Measurements from ENCODE around the gene BCAS3.

Gene BCAS3

DNA sequence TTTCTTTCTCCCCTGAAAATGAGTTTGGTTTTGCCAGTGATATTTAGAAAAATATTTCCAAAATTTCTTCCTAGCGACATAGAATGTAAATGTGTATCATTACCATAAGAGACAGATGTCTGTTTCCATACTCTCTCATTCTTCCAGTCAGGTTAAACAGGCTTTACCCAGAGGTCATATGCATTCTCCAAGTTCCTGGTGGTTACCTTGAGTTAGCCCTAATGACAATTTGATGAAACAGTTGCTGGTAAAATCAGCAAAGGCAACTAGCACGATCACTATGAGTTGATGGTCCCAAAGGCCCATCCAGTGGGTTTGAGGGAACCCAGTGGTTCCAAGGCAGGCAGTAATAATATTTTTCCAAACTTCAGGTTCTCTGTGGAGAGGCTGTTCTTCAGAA lies 618.4 kb downstream of the BCAS3 start:
- Histone ChIP-seq H3K27me3 (ENCODE audit: control insufficient read depth, insufficient read depth, low read length) (no peaks in the 10 kb centered on the region), H3K36me3 (ENCODE audit: control insufficient read depth, insufficient read depth, low read length) (no peaks in the 10 kb centered on the region), H3K4me1 (ENCODE audit: control insufficient read depth, insufficient read depth, low read length) (no peaks in the 10 kb centered on the region), H3K9me3 (ENCODE audit: control insufficient read depth, low read length) (no peaks in the 10 kb centered on the region), H3K9ac (ENCODE audit: low read length) (no peak overlapping the region), H3K4me3 (ENCODE audit: low read length) (no peak overlapping the region)

DNA sequence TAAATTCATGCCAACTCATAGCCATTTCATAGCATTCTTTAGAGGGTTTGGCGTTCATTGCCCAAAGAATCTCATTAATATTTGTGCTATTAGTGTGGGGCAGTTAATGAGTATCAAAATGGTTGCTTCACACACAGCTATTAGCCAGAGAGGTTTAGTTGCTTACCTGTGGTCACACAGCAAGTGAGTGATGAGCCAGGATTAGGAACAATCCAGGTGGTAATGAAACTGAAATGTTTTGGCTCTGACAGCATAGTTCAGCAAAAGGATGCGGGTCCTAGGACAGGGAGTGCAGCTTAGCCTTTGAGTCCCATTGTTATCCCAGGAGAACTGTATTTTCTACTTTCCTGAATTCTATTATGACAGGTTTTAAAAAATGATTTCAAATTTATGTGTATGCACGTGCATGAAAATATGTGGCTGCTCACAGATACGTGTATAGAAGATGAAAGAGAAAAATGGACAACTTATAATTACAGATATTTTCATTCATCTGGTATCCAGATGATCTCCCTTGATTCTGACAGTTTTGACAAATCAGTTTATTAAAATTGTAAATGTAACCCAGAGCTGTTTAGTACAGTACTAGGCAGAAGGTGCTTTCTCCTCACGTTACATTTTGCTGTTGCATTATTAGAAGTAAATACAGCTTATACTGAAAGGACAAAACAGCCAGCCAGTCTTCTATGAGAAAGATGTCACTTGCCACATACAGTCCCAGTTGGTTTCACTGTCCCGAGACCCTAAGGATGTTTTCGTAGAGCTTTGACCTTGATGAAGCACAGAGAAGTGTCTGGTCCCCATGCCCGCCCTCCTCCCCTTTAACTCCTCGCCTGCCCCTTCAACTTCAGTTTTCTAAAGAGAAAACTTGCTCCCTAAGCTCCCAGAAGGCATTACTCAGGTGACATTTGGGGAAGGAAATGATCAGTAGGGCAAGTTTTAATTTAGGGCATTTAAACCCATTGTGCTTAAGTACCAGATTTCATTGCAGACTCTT lies 622.2 kb downstream of the BCAS3 start:
- H3K9ac ChIP-seq (ENCODE audit: low read length), result no peak overlapping the region
- H3K27me3 ChIP-seq (ENCODE audit: control insufficient read depth, insufficient read depth, low read length), result no peaks in the 10 kb centered on the region
- no peak overlapping the region for H3K4me3 ChIP-seq (ENCODE audit: low read length)

DNA sequence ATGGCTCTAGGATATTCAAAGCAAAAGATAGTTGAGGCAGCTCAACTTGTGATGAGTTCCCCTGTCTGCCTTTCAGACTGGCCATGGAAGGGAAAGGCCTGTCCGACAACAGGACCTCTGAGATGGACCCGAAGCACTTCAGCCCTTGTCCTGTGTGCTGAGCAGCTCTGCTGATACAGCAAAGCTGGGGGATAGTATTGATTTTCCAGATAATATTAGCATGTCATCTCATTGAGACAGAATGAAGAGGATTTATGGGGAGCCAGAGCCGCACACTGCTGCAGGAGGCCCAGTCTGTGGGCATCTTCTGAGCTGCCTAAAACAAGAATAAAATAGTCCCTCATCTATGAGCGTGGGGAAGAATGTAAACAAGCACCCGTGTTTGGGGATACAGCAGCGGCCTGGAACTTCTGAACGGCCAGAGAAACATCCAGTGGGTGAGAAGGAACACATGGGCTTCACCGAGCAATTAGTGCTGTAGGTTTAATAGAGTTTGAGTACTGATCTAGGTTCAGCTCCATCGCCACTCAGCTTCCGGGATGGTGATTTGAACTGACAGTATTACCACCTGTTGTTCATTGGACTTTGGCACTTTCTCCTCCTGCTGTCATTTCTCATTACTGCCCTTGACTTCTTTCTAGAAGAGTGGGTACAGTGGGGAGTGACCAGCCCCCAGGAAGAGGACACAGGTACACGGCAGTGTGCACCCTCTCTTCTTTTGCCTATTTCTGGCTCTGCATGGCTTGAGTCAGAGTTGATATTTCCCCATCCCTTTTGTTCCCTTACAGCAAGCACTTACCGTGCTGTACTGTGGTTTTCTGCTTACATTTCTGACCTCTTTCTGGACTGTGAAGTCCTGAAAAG lies 625.5 kb downstream of the BCAS3 start:
- Histone ChIP-seq H3K27me3 (ENCODE audit: control insufficient read depth, insufficient read depth, low read length) (no peaks in the 10 kb centered on the region), H3K4me1 (ENCODE audit: control insufficient read depth, insufficient read depth, low read length) (no peaks in the 10 kb centered on the region), H3K36me3 (ENCODE audit: control insufficient read depth, insufficient read depth, low read length) (no peaks in the 10 kb centered on the region), H3K9ac (ENCODE audit: low read length) (no peak overlapping the region), H3K9me3 (ENCODE audit: control insufficient read depth, low read length) (no peaks in the 10 kb centered on the region), H3K4me3 (ENCODE audit: low read length) (no peak overlapping the region)

More for the DNA sequence above, 622.2 kb downstream of the BCAS3 start:
- H3K9me3 ChIP-seq (ENCODE audit: control insufficient read depth, low read length), result no peaks in the 10 kb centered on the region
- no peaks in the 10 kb centered on the region for H3K4me1 ChIP-seq (ENCODE audit: control insufficient read depth, insufficient read depth, low read length)
- no peaks in the 10 kb centered on the region for H3K36me3 ChIP-seq (ENCODE audit: control insufficient read depth, insufficient read depth, low read length)

DNA sequence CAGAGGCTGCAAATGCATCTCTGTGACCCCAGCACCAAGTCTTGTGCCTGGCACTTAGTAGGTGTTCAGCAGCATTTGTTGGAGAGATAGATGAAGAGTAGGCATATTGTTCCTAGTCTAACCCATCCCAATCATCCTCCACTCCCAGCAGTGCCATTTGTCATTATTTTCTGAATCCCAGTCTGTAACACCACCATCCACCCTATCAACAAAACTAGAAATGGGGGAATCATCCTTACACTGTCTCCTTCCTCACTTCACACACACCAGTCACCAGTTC lies 626.1 kb downstream of the BCAS3 start:
- Histone ChIP-seq H3K36me3 (ENCODE audit: control insufficient read depth, insufficient read depth, low read length) (no peaks in the 10 kb centered on the region), H3K9ac (ENCODE audit: low read length) (no peak overlapping the region), H3K27me3 (ENCODE audit: control insufficient read depth, insufficient read depth, low read length) (no peaks in the 10 kb centered on the region), H3K4me3 (ENCODE audit: low read length) (no peak overlapping the region), H3K9me3 (ENCODE audit: control insufficient read depth, low read length) (no peaks in the 10 kb centered on the region), H3K4me1 (ENCODE audit: control insufficient read depth, insufficient read depth, low read length) (no peaks in the 10 kb centered on the region)

DNA sequence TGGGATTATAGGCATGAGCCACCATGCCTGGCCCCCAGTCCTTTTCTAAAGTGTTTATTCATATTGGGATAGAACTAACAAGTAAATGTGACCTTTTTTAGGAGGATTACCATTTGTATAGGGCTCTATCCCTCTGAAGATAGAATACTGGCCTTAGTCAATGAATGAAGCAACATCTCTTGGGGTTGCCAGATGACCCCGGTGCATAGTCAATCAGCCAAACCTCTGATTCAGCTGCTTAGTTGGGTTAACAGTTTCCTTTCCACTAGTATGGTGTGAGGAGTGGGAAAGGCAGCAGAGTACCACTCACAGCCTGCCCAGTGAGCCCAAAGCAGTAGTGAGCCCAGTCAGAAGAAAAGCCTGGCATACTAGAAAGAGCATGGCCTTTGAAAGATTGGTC lies 627.4 kb downstream of the BCAS3 start:
- Histone ChIP-seq H3K9me3 (ENCODE audit: control insufficient read depth, low read length) (no peaks in the 10 kb centered on the region), H3K27me3 (ENCODE audit: control insufficient read depth, insufficient read depth, low read length) (no peaks in the 10 kb centered on the region), H3K4me3 (ENCODE audit: low read length) (no peak overlapping the region), H3K9ac (ENCODE audit: low read length) (no peak overlapping the region), H3K4me1 (ENCODE audit: control insufficient read depth, insufficient read depth, low read length) (no peaks in the 10 kb centered on the region), H3K36me3 (ENCODE audit: control insufficient read depth, insufficient read depth, low read length) (no peaks in the 10 kb centered on the region)

DNA sequence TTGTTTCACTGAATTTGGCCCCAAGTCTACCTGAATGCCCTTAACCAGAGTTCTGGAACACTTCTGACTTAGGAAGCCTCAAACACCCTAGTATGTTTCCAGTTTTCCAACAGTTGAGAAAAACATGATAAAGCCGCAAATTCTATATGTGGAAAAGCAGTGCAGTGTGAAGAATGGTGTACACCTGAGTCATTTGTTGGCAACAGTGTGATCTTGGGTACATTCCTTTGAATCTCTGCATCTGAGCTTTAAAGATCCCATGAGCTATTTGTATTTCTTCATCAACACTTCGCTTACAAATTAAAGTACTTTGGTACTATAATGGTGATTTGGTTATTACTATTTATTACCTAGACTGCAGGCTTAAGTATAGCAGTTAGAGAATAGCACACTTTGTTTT lies 628.4 kb downstream of the BCAS3 start:
- Histone ChIP-seq H3K9ac (ENCODE audit: low read length) (no peak overlapping the region), H3K4me3 (ENCODE audit: low read length) (no peak overlapping the region), H3K9me3 (ENCODE audit: control insufficient read depth, low read length) (no peaks in the 10 kb centered on the region), H3K36me3 (ENCODE audit: control insufficient read depth, insufficient read depth, low read length) (no peaks in the 10 kb centered on the region), H3K4me1 (ENCODE audit: control insufficient read depth, insufficient read depth, low read length) (no peaks in the 10 kb centered on the region), H3K27me3 (ENCODE audit: control insufficient read depth, insufficient read depth, low read length) (no peaks in the 10 kb centered on the region)

DNA sequence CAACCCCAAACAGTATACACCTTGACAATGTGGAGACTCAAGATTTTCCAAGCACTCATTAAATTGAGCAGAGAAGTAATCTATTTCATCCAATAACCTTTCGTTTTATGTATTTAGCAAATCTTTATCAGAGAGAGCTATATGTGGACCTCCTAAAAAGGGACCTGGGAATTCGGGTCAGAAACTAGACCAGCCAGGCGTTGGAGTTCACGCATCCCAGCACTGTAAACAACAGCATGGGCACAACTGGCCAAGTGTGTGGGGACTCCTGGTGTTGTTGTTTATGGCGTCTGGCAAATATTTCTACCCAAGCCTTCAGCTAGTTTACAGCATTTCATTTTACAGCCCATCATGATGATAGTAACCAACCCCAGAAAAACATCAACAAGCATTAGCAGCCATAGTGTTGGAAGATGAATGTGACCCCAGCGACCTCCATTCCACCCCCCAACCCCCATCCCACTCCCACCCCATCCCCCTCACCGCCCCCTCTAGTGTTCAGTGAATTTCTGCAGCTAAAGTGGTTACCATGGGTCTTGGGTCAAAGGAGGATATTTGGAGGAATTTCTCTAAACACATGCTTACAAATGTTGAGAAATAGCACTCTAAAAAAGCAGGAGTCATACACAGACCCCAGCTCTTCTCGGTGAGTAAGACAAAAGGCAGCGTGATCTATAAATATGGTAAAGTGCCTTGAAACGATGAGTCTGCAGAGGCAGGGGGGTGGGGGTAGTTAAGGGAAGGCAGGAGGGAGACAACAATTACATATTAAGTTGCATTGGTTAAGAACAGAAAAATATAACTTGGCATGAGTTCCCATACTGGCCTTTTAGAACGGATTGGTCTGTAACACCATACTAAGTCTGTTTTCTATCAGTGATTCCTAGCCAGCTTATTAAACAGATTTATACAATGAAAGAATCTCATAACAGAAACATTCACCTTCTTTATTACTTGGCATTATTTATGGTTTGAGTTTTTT lies 630.5 kb downstream of the BCAS3 start:
- H3K9ac ChIP-seq (ENCODE audit: low read length), result no peak overlapping the region
- no peaks in the 10 kb centered on the region for H3K4me1 ChIP-seq (ENCODE audit: control insufficient read depth, insufficient read depth, low read length)
- H3K27me3 ChIP-seq (ENCODE audit: control insufficient read depth, insufficient read depth, low read length), result no peaks in the 10 kb centered on the region
- no peaks in the 10 kb centered on the region for H3K36me3 ChIP-seq (ENCODE audit: control insufficient read depth, insufficient read depth, low read length)
- no peaks in the 10 kb centered on the region for H3K9me3 ChIP-seq (ENCODE audit: control insufficient read depth, low read length)
- H3K4me3 ChIP-seq (ENCODE audit: low read length), result no peak overlapping the region

DNA sequence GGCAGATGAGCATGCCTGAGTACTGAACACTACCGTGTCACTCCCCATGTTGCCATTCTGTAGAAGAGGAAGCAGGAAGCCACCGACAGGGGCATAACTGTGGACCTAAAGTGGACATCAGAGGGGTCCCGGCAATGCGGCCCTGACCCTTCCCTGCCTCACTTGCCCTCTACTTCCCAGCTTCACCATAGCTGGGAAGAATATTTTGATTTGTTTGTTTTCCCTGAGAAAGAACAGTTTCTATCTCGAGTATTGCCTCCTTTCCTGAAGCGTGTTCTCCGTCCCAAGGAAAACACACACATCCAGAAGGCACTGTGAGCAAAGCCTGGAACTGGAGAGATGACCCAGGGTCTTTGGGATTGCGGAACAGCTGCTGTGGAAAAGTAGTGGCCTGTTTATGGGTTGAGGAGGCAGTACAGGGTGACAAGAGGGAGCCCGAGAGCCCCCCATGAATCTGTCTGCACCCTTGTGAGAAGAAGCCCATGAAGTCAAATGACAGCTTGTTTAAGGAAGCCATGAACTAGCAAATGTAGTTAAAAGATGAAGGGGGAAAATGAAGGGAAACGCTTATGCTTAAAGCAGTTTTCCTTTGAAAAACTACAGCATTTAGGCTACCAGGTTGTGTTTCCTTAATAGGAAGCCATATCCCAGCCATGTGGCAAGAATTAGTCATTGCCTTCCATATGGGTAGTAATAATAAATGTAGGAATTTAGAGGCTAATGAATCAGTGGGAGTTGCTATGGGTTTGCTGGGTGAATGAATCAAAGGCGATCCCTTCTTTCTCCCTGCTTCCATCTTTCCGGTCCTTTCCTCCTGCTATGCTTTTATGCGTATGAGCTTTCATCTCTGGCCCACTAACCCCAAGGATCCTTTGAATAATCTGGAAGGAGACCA lies 632.0 kb downstream of the BCAS3 start:
- H3K9ac ChIP-seq (ENCODE audit: low read length), result no peak overlapping the region
- H3K4me1 ChIP-seq (ENCODE audit: control insufficient read depth, insufficient read depth, low read length), result peaks cover 10% of the 10 kb centered on the region
- no peak overlapping the region for H3K4me3 ChIP-seq (ENCODE audit: low read length)
- H3K9me3 ChIP-seq (ENCODE audit: control insufficient read depth, low read length), result no peaks in the 10 kb centered on the region
- H3K36me3 ChIP-seq (ENCODE audit: control insufficient read depth, insufficient read depth, low read length), result no peaks in the 10 kb centered on the region
- H3K27me3 ChIP-seq (ENCODE audit: control insufficient read depth, insufficient read depth, low read length), result no peaks in the 10 kb centered on the region

DNA sequence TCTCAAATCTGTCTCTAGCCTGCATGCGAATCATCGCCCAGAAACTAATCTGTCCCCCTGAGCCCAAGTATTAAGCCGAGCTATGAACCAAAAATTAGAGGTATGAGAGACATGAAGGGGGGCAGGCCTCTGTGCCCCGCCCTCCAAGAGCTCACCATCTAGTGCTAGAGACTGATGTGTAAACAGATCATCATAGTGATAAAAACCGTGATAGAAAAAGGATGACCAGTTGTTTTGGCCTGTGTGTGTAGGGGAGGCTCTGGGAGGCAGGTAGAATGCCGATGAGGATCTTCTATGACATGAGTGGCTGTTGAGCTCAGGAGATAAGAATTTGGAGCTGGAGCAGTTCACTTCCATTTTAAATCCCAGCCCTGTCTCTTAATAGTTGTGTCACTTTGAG lies 632.9 kb downstream of the BCAS3 start:
- H3K4me3 ChIP-seq (ENCODE audit: low read length), result no peak overlapping the region
- H3K4me1 ChIP-seq (ENCODE audit: control insufficient read depth, insufficient read depth, low read length), result peaks cover 10% of the 10 kb centered on the region
- H3K9ac ChIP-seq (ENCODE audit: low read length), result no peak overlapping the region
- H3K9me3 ChIP-seq (ENCODE audit: control insufficient read depth, low read length), result no peaks in the 10 kb centered on the region
- H3K27me3 ChIP-seq (ENCODE audit: control insufficient read depth, insufficient read depth, low read length), result no peaks in the 10 kb centered on the region
- no peaks in the 10 kb centered on the region for H3K36me3 ChIP-seq (ENCODE audit: control insufficient read depth, insufficient read depth, low read length)

DNA sequence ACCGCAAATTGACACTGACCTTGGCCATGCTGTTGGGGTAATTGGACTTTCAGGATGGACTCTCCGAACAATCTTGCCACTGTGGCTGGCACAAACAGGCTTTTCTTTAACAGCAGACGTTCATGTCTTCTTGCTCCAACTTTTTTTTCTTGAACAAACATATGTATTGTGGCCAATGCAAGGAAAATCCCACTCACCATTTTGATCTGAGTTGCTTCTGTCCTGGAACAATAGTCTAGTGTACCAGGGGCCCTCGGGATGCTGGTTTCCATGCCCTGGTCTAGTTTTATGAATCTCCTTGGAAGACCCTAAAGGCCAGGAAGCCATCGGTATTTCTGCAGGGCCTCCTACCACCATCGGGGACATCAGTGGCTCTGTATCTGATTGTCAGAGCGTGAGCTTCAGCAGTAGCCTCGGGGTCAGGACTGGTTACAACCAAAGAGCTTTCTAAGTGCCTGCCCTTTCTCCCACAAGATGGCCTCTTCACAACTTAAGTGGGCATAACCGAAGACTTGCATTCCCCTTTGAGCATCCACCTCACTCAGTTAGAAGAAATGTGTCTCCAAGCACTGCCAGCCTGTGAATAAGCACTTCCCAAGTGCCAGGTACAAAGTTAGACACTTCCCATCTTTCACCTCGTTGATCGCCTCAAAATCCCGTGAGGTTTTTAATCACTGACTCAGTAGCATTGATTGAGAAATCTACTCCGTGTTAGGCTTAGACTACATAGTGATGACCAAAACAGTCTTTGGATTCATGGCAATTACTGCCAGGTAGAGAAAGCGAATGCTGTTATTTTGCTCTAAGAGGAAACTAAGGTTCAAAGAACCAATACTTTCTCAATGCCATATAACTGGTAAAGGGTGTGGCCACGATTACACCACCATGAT lies 635.0 kb downstream of the BCAS3 start:
- no peak overlapping the region for H3K4me3 ChIP-seq (ENCODE audit: low read length)
- H3K9ac ChIP-seq (ENCODE audit: low read length), result no peak overlapping the region
- no peaks in the 10 kb centered on the region for H3K9me3 ChIP-seq (ENCODE audit: control insufficient read depth, low read length)
- H3K27me3 ChIP-seq (ENCODE audit: control insufficient read depth, insufficient read depth, low read length), result no peaks in the 10 kb centered on the region
- peaks cover 10% of the 10 kb centered on the region for H3K4me1 ChIP-seq (ENCODE audit: control insufficient read depth, insufficient read depth, low read length)
- H3K36me3 ChIP-seq (ENCODE audit: control insufficient read depth, insufficient read depth, low read length), result no peaks in the 10 kb centered on the region
